MM.1S (cell line): ENCODE measurements around the gene PPP2R5C.

ENCODE experiments used
- CTCF ChIP-seq: fragments of 300-600 bp; sonication (generic); IDR thresholded peaks from 2 replicates; pipeline ENCODE4 v1.5.1; 2016; ENCODE audit warnings: antibody characterized with exemption, low read length, mixed read lengths
- EZH2 ChIP-seq: fragments of 300-600 bp; sonication (generic); optimal IDR thresholded peaks from 2 replicates; pipeline ENCODE3; 2017; ENCODE audit warnings: low read depth, mild to moderate bottlenecking, antibody characterized with exemption, low read length, mixed read lengths

- no peak for TF ChIP-seq CTCF
- TF ChIP-seq EZH2 = no peak
These were observed 6.3 kb downstream of the PPP2R5C start for GRCh38 chr14:101767618-101768362.
